Endothelial cell of umbilical vein (primary cell): ENCODE results near the gene SYNJ2BP.

ENCODE experiments used
- GATA2 ChIP-seq: IDR thresholded peaks from 2 replicates; pipeline ENCODE4 v1.7.0; 2011; ENCODE audit warnings: low read depth, mild to moderate bottlenecking, moderate library complexity, mixed read lengths, low read length; ENCODE audit not compliant: insufficient read length, insufficient read depth
- JUN ChIP-seq: IDR thresholded peaks from 2 replicates; pipeline ENCODE4 v1.6.1; 2011; ENCODE audit warnings: borderline replicate concordance, low read depth; ENCODE audit not compliant: insufficient read length, insufficient read depth
- MYC ChIP-seq: IDR thresholded peaks from one replicate; pipeline ENCODE4 v1.6.1; 2011; ENCODE audit warnings: mild to moderate bottlenecking, low read depth, low read length
- POLR2A ChIP-seq: IDR thresholded peaks from 2 replicates; pipeline ENCODE4 v1.6.1; 2012; ENCODE audit warnings: low read depth, mild to moderate bottlenecking, control low read depth, low read length
- POLR2AphosphoS5 ChIP-seq: IDR thresholded peaks from 2 replicates; pipeline ENCODE4 v1.6.1; 2012; ENCODE audit warnings: low read depth, mild to moderate bottlenecking, control low read depth, low read length, moderate library complexity; ENCODE audit not compliant: insufficient read depth
- TF ChIP-seq, protein P1 (sequence below), 2 donors: IDR thresholded peaks; 1 replicate in 1 of 2; 2 replicates in 1 of 2; pipeline ENCODE4 v1.5.1; 2011; ENCODE audit warnings: low read length in 2 of 2, mild to moderate bottlenecking in 2 of 2, moderate library complexity in 2 of 2, control low read depth in 1 of 2, inconsistent platforms in 1 of 2, low read depth in 1 of 2; ENCODE audit not compliant: insufficient read depth in 1 of 2; ENCODE audit errors: extremely low read depth in 1 of 2
- TF ChIP-seq, protein P2 (sequence below): IDR thresholded peaks from 2 replicates; pipeline ENCODE4 v1.6.1; 2011; ENCODE audit not compliant: insufficient read depth, insufficient read length

DNA sequence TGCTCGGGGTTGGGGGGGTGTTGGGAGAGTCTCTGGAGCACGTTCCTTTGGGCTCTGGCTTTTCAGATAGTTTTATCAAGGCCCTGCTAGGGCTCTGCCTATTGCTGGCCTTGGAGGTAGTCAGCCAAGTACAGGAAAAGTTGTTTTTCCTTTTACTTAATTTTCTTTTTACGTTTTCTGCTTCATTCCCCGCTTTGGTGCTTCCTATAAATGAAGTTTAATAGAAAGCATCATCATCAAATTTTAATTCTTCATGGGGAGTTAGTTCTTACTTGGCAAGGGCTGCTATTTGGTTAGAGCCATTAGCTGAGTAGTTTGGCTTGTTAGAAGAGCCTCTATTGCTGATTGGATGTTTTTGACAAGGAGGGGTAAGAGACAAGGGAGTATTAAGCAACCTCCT, 20.0 kb upstream of the SYNJ2BP start:
- TF ChIP-seq, protein P1, sequence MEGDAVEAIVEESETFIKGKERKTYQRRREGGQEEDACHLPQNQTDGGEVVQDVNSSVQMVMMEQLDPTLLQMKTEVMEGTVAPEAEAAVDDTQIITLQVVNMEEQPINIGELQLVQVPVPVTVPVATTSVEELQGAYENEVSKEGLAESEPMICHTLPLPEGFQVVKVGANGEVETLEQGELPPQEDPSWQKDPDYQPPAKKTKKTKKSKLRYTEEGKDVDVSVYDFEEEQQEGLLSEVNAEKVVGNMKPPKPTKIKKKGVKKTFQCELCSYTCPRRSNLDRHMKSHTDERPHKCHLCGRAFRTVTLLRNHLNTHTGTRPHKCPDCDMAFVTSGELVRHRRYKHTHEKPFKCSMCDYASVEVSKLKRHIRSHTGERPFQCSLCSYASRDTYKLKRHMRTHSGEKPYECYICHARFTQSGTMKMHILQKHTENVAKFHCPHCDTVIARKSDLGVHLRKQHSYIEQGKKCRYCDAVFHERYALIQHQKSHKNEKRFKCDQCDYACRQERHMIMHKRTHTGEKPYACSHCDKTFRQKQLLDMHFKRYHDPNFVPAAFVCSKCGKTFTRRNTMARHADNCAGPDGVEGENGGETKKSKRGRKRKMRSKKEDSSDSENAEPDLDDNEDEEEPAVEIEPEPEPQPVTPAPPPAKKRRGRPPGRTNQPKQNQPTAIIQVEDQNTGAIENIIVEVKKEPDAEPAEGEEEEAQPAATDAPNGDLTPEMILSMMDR (IDR thresholded peaks at IDR 0.05; ENCODE audit: extremely low read depth in 1 of 2, insufficient read depth in 1 of 2, low read depth in 1 of 2, low read length in 2 of 2), result no peak
- TF ChIP-seq POLR2A (no peak), POLR2AphosphoS5 (no peak), GATA2 (no peak), MYC (no peak), JUN (no peak)
- TF ChIP-seq, protein P2, sequence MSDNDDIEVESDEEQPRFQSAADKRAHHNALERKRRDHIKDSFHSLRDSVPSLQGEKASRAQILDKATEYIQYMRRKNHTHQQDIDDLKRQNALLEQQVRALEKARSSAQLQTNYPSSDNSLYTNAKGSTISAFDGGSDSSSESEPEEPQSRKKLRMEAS, result no peak
